RWPE2 (cell line): ENCODE measurements around the gene AKAP13.
A peak's percentile ranks its signal among the peaks of the same experiment; 100 is the strongest.

ENCODE experiments used
- ATAC-seq: fragments of 200-7000 bp; cut with Tn5 transposase; 3 replicates; pipeline ENCODE4 v1.9.1; 2021; ENCODE audit warnings: low read depth
- DNase-seq: peaks from one replicate; pipeline ENCODE4 v3.0.0-alpha.2; 2020; ENCODE audit warnings: low spot score
- H3K27ac ChIP-seq: fragments of 450-650 bp; 2 replicates; pipeline ENCODE4 v1.5.1; 2017; ENCODE audit warnings: mild to moderate bottlenecking; ENCODE audit not compliant: poor library complexity, severe bottlenecking
- H3K27me3 ChIP-seq: fragments of 250-450 bp; sonication (Bioruptor Pico); 2 replicates; pipeline ENCODE4 v1.5.1; 2021; ENCODE audit warnings: mild to moderate bottlenecking, moderate library complexity; ENCODE audit not compliant: insufficient read depth, poor library complexity, severe bottlenecking
- H3K36me3 ChIP-seq: fragments of 250-450 bp; sonication (Bioruptor Pico); 2 replicates; pipeline ENCODE4 v1.5.1; 2020; ENCODE audit warnings: low read depth, mild to moderate bottlenecking, moderate library complexity
- H3K4me1 ChIP-seq: fragments of 250-450 bp; sonication (Bioruptor Pico); 2 replicates; pipeline ENCODE4 v1.5.1; 2021; ENCODE audit warnings: mild to moderate bottlenecking, moderate library complexity; ENCODE audit not compliant: insufficient read depth, poor library complexity, severe bottlenecking
- H3K4me3 ChIP-seq: fragments of 250-450 bp; sonication (Bioruptor Pico); 2 replicates; pipeline ENCODE4 v1.5.1; 2021; ENCODE audit warnings: mild to moderate bottlenecking, moderate library complexity; ENCODE audit not compliant: severe bottlenecking
- H3K9me3 ChIP-seq: fragments of 250-450 bp; sonication (Bioruptor Pico); 2 replicates; pipeline ENCODE4 v1.5.1; 2021; ENCODE audit warnings: mild to moderate bottlenecking, moderate library complexity; ENCODE audit not compliant: severe bottlenecking
- CTCF ChIP-seq: fragments of 450-650 bp; IDR thresholded peaks from one replicate; pipeline ENCODE4 v1.5.1; 2017; ENCODE audit warnings: mild to moderate bottlenecking, moderate library complexity; ENCODE audit not compliant: poor library complexity, severe bottlenecking

Gene AKAP13

GRCh38 chr15:85667491-85668424, 287.4 kb downstream of the AKAP13 start:
- DNase-seq (no peak), ATAC-seq (peak; percentile 98)
- Histone ChIP-seq H3K27me3 (no peaks in the 10 kb centered on the region), H3K4me3 (no peak overlapping the region), H3K4me1 (peaks cover 17% of the 10 kb centered on the region), H3K36me3 (peaks cover 80% of the 10 kb centered on the region), H3K27ac (peak overlapping the region; percentile 59), H3K9me3 (no peaks in the 10 kb centered on the region)
- TF ChIP-seq CTCF = no peak

DNA sequence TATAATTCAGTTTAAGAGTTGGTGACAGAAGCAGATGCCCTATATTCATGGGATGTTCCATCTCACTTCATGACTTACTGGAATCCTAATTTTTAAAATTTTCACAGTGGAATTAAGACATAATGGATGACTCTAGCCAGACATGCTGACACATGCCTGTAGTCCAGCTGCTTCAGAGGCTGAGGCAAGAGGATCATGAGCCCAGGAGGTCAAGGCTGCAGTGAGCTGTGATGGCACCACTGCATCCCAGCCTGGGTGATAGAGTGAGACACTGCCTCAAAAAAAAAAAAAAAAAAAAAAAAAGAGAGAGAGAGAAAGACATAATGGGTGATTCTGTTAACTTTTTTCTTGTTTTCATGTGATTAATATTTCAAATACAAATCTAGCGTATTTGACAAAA, 290.8 kb downstream of the AKAP13 start:
- H3K4me1 ChIP-seq = peaks cover 17% of the 10 kb centered on the region
- TF ChIP-seq CTCF = no peak
- no peak overlapping the region for H3K4me3 ChIP-seq
- peaks cover 65% of the 10 kb centered on the region for H3K36me3 ChIP-seq
- ATAC-seq (no peak), DNase-seq (no peak)
- no peaks in the 10 kb centered on the region for H3K9me3 ChIP-seq
- no peak overlapping the region for H3K27ac ChIP-seq
- H3K27me3 ChIP-seq = no peaks in the 10 kb centered on the region

DNA sequence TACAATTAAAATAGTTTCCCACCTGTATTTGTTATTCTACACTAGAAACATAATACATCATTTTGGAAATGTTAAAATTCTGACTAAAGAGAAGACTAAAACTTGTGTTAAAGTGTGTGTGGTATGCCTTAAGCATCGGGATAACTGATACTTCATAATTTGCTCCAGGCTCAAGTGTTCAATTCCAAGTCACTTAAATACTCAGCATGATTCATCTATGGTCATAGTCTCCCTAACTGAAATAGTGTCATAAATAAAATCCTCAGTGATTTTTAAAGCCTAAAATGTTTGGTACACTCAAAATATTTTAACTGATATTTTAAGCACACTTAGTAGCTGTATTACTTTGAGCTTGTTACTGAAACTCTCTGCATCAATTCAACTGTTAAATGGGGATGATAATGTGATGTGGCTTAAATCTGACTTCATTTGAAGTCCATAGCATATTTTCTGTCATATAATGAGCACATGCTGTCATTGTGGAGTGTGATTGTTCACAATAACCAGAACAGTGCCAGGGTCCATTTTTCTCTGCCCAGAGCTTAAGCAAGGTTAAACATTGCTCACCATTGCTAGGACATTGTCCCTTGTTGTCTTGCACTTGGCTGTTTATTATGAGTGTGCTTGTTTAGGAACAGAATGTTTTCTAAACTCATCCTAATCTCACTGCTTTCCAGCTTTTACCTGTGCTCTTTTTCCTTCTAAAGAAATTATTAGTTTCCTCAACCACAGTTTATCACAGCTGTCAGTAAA, 292.1 kb downstream of the AKAP13 start:
- H3K27me3 ChIP-seq = no peaks in the 10 kb centered on the region
- peaks cover 61% of the 10 kb centered on the region for H3K36me3 ChIP-seq
- no peak overlapping the region for H3K4me3 ChIP-seq
- no peak for DNase-seq
- no peaks in the 10 kb centered on the region for H3K9me3 ChIP-seq
- no peak for ATAC-seq
- peaks cover 9% of the 10 kb centered on the region for H3K4me1 ChIP-seq
- H3K27ac ChIP-seq = no peak overlapping the region
- no peak for TF ChIP-seq CTCF

GRCh38 chr15:85673326-85673725, 292.9 kb downstream of the AKAP13 start:
- Histone ChIP-seq H3K27ac (no peak overlapping the region), H3K4me1 (peaks cover 2% of the 10 kb centered on the region), H3K36me3 (peaks cover 62% of the 10 kb centered on the region), H3K27me3 (no peaks in the 10 kb centered on the region), H3K9me3 (no peaks in the 10 kb centered on the region), H3K4me3 (no peak overlapping the region)
- ATAC-seq (no peak), DNase-seq (no peak)
- TF ChIP-seq CTCF = no peak
